ENCODE results near the gene GSE1. TPM values are rescaled to one million over a fixed set of nuclear protein-coding genes. Genes with fewer than 3 reads are reported as not detected.

Gene GSE1
- total RNA-seq, 6 experiments from 2014 or later, result 49.2 to 62.3 (median 58.1) TPM

DNA sequence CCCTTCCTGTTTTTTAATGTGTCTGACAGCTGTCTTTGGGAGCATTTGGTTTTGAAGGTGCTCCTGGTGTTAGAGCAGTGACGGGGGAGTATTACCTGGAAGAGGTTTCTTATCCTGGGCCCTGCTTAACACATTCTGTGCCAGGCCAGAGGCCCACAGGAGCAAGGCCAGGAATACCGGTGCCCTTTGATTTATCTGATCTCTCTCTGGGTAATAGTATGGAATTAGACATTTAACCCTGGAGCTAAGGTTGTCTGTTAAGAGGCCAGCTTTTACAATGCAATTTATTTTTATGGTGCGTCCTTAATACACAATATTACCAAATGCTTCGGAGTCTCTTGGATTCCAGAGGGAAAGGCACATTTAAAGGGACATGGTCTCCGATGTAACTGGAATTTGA is 37.2 kb upstream of the GSE1 start:
- Mint-ChIP-seq H3K4me3 (no peak overlapping the region), H3K36me3 (ENCODE audit: low read depth) (peaks cover 8% of the 10 kb centered on the region), H3K27ac (no peak overlapping the region), H3K9me3 (no peaks in the 10 kb centered on the region), H3K27me3 (ENCODE audit: insufficient read depth) (no peaks in the 10 kb centered on the region; the same call in none of the 2 replicates), H3K4me1 (ENCODE audit: low read depth) (peaks cover 44% of the 10 kb centered on the region)
- TF ChIP-seq, protein P1, sequence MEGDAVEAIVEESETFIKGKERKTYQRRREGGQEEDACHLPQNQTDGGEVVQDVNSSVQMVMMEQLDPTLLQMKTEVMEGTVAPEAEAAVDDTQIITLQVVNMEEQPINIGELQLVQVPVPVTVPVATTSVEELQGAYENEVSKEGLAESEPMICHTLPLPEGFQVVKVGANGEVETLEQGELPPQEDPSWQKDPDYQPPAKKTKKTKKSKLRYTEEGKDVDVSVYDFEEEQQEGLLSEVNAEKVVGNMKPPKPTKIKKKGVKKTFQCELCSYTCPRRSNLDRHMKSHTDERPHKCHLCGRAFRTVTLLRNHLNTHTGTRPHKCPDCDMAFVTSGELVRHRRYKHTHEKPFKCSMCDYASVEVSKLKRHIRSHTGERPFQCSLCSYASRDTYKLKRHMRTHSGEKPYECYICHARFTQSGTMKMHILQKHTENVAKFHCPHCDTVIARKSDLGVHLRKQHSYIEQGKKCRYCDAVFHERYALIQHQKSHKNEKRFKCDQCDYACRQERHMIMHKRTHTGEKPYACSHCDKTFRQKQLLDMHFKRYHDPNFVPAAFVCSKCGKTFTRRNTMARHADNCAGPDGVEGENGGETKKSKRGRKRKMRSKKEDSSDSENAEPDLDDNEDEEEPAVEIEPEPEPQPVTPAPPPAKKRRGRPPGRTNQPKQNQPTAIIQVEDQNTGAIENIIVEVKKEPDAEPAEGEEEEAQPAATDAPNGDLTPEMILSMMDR (IDR thresholded peaks at IDR 0.05), result no peak
- DNase-seq, result no peak

DNA sequence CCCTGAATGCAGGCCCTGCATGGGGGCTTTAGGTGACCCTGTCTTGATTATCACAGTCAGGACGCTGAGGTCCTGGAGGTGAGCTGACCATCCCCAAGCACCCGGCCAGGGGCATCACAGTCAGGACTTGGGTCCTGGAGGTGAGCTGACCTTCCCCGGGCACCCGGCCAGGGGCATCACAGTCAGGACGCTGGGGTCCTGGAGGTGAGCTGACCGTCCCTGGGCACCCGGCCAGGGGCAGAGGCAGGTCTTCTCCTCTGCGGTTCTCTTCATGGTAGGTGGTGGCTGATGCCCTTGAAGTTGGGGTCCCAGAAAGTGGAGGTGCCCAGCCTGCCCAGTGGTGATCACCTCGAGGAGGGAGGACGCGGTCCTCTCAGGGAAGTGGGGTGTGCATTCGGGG is 36.2 kb upstream of the GSE1 start:
- Mint-ChIP-seq H3K36me3 (ENCODE audit: low read depth) (peaks cover 9% of the 10 kb centered on the region), H3K9me3 (no peaks in the 10 kb centered on the region), H3K4me3 (no peak overlapping the region), H3K4me1 (ENCODE audit: low read depth) (peaks cover 39% of the 10 kb centered on the region), H3K27ac (no peak overlapping the region), H3K27me3 (ENCODE audit: insufficient read depth) (no peaks in the 10 kb centered on the region; the same call in none of the 2 replicates)
- DNase-seq, result no peak
- TF ChIP-seq, protein P1 (IDR thresholded peaks at IDR 0.05), result no peak

DNA sequence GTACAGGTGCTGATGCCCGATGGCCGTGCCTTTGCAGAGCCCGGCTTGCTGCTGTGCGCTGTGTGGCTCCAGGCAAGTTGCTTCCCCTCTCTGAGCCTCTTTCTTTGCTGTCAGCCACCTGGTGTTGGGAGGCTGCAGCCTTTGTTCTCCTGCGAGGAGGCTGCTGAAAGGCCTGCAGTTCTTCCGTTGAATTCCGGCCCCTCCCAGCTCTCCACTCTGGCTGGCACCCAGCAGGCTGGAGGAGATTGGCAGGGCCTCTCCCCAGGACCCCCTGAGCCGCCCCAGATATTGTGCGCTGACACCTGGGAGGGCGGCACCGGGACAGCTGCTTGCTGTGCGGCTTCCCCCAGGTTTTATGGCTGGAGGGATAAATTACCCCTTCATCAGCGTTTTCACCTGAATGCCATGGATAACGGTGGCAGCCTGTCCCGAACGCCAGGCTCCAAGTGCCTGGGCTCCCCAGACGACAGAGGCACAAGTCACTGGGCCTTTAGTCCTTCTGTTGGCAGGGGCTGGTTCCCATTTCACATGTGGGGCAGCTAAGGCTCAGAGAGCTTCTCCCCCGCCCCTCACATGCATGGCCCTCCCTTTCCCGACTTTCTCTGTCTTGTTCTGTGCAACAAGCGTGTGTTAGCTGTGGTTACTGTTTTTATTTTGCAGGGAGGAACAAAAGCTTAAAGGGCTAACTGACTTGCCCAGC is 35.1 kb upstream of the GSE1 start:
- Mint-ChIP-seq H3K9me3 (no peaks in the 10 kb centered on the region), H3K27ac (no peak overlapping the region), H3K4me1 (ENCODE audit: low read depth) (peaks cover 44% of the 10 kb centered on the region), H3K27me3 (ENCODE audit: insufficient read depth) (no peaks in the 10 kb centered on the region; the same call in none of the 2 replicates), H3K36me3 (ENCODE audit: low read depth) (peaks cover 4% of the 10 kb centered on the region), H3K4me3 (no peak overlapping the region)
- TF ChIP-seq, protein P1 (IDR thresholded peaks at IDR 0.05), result no peak
- no peak for DNase-seq

GRCh38 chr16:85578599-85578948 is 34.5 kb upstream of the GSE1 start:
- TF ChIP-seq, protein P1 (IDR thresholded peaks at IDR 0.05), result no peak
- Mint-ChIP-seq H3K27ac (no peak overlapping the region; the same call in 1 of the 2 replicates), H3K4me3 (no peak overlapping the region), H3K4me1 (ENCODE audit: low read depth) (peaks cover 44% of the 10 kb centered on the region), H3K9me3 (no peaks in the 10 kb centered on the region), H3K36me3 (ENCODE audit: low read depth) (peaks cover 4% of the 10 kb centered on the region), H3K27me3 (ENCODE audit: insufficient read depth) (no peaks in the 10 kb centered on the region; the same call in none of the 2 replicates)
- no peak for DNase-seq

GRCh38 chr16:85579191-85579590 is 33.9 kb upstream of the GSE1 start:
- peaks cover 4% of the 10 kb centered on the region for H3K36me3 Mint-ChIP-seq (ENCODE audit: low read depth)
- peaks cover 44% of the 10 kb centered on the region for H3K4me1 Mint-ChIP-seq (ENCODE audit: low read depth)
- no peak overlapping the region for H3K27ac Mint-ChIP-seq
- TF ChIP-seq, protein P1 (IDR thresholded peaks at IDR 0.05), result no peak
- no peaks in the 10 kb centered on the region; the same call in none of the 2 replicates for H3K27me3 Mint-ChIP-seq (ENCODE audit: insufficient read depth)
- DNase-seq, result no peak
- H3K4me3 Mint-ChIP-seq, result no peak overlapping the region
- H3K9me3 Mint-ChIP-seq, result no peaks in the 10 kb centered on the region

Measured in HFFc6 (cell line).